Right renal pelvis (tissue), 4 donors: ENCODE measurements around the gene TMOD3. TPM values are rescaled to one million over a fixed set of nuclear protein-coding genes. Genes with fewer than 3 reads are reported as not detected.
A peak's percentile ranks its signal among the peaks of the same experiment; 100 is the strongest.
"Not testable (repeated sequence)": the region's sequence is repeated elsewhere in the genome, so short reads cannot be mapped to it uniquely, and the experiment has no call there.

Source experiments
- DNase-seq, 4 donors: peaks; one replicate each; pipeline ENCODE4 v3.0.0-alpha.2; 2013; ENCODE audit warnings: low read depth in 4 of 4, low spot score in 3 of 4, missing footprints in 1 of 4
- polyA plus RNA-seq, 4 donors: library from polyadenylated mRNA; unstranded; fragments of 120-200 nt; gene quantifications; one replicate each; pipeline ENCODE4 v1.2.1, GENCODE V29; 2013; ENCODE audit not compliant: insufficient read length in 4 of 4

The TMOD3 gene
- polyA plus RNA-seq, 4 donors = 47.3 to 60.5 (median 54.0) TPM

- DNase-seq = no peak
Measured at GRCh38 chr15:51861557-51862359, 32.3 kb downstream of the TMOD3 start.

- no peak for DNase-seq
Measured at GRCh38 chr15:51863131-51863530, 33.7 kb downstream of the TMOD3 start.

GRCh38 chr15:51864408-51865056 is 35.1 kb downstream of the TMOD3 start:
- DNase-seq = no peak

- DNase-seq = no peak
Measured at GRCh38 chr15:51865317-51865716, 35.9 kb downstream of the TMOD3 start.

GRCh38 chr15:51866161-51866560 is 36.7 kb downstream of the TMOD3 start:
- DNase-seq = no peak

- DNase-seq = no peak
Measured at GRCh38 chr15:51866751-51867150, 37.3 kb downstream of the TMOD3 start.

GRCh38 chr15:51869060-51869421 is 39.6 kb downstream of the TMOD3 start:
- DNase-seq = no peak

GRCh38 chr15:51870774-51871173 is 41.3 kb downstream of the TMOD3 start:
- no peak for DNase-seq

GRCh38 chr15:51874751-51875644 is 45.5 kb downstream of the TMOD3 start:
- no peak for DNase-seq

- DNase-seq = no peak
Measured at GRCh38 chr15:51876169-51876568, 46.7 kb downstream of the TMOD3 start.

GRCh38 chr15:51878446-51879386 is 49.3 kb downstream of the TMOD3 start:
- peak; percentile 34 to 54 (median 48) for DNase-seq

- DNase-seq = no peak
Measured at GRCh38 chr15:51879555-51879954, 50.1 kb downstream of the TMOD3 start.

- no peak for DNase-seq
Measured at GRCh38 chr15:51883271-51883837, 53.9 kb downstream of the TMOD3 start.

GRCh38 chr15:51884041-51884440 is 54.6 kb downstream of the TMOD3 start:
- DNase-seq = no peak

- no peak for DNase-seq
Measured at GRCh38 chr15:51884517-51885236, 55.2 kb downstream of the TMOD3 start.

GRCh38 chr15:51885758-51886157 is 56.3 kb downstream of the TMOD3 start:
- not testable (repeated sequence) for DNase-seq

- no peak for DNase-seq
Measured at GRCh38 chr15:51887887-51888592, 58.6 kb downstream of the TMOD3 start.

GRCh38 chr15:51888593-51889195 is 59.2 kb downstream of the TMOD3 start:
- DNase-seq = no peak
